GM21423 (cell line): ENCODE results near the gene YRDC.

Source experiments
- ATAC-seq: cut with Tn5 transposase; IDR thresholded peaks from one replicate; pipeline ENCODE4 v1.9.1; 2021; ENCODE audit warnings: mild to moderate bottlenecking, moderate library complexity; ENCODE audit not compliant: unreplicated experiment

The YRDC gene

GRCh38 chr1:37807555-37808368, at the start of gene YRDC, which contains the start of gene C1orf122:
TSS of gene YRDC (minus strand) at chr1:37808208. CDS start at chr1:37808180, 28 bp downstream.
TSS of gene C1orf122 (plus strand) at chr1:37807790. CDS start at chr1:37808405, 615 bp downstream.
- ATAC-seq: peak; percentile 89

GRCh38 chr1:37854406-37854805, 46.4 kb upstream of the YRDC start:
- no peak for ATAC-seq

GRCh38 chr1:37853157-37853556, 45.1 kb upstream of the YRDC start:
- no peak for ATAC-seq

GRCh38 chr1:37851782-37852210, 43.8 kb upstream of the YRDC start:
- ATAC-seq: no peak

GRCh38 chr1:37851262-37851661, 43.3 kb upstream of the YRDC start:
- ATAC-seq: no peak

- ATAC-seq: no peak
These were observed 42.4 kb upstream of the YRDC start for GRCh38 chr1:37850352-37850955.

GRCh38 chr1:37849480-37849879, 41.5 kb upstream of the YRDC start:
- ATAC-seq: no peak

- no peak for ATAC-seq
These were observed 38.8 kb upstream of the YRDC start for GRCh38 chr1:37846647-37847339.

- ATAC-seq: no peak
These were observed 37.8 kb upstream of the YRDC start for GRCh38 chr1:37845786-37846185.

GRCh38 chr1:37845049-37845646, 37.1 kb upstream of the YRDC start:
- no peak for ATAC-seq

GRCh38 chr1:37844536-37844935, 36.5 kb upstream of the YRDC start:
- ATAC-seq: no peak

GRCh38 chr1:37841652-37842051, 33.6 kb upstream of the YRDC start:
- ATAC-seq: no peak

GRCh38 chr1:37840711-37841110, 32.7 kb upstream of the YRDC start:
- no peak for ATAC-seq

- ATAC-seq: no peak
These were observed 31.7 kb upstream of the YRDC start for GRCh38 chr1:37839676-37840075.

- ATAC-seq: no peak
These were observed 28.8 kb upstream of the YRDC start for GRCh38 chr1:37836788-37837187.

- no peak for ATAC-seq
These were observed 23.8 kb upstream of the YRDC start for GRCh38 chr1:37831809-37832208.

- ATAC-seq: no peak
These were observed 23.1 kb upstream of the YRDC start for GRCh38 chr1:37831109-37831508.

GRCh38 chr1:37828410-37829074, 20.5 kb upstream of the YRDC start:
- ATAC-seq: no peak

- ATAC-seq: no peak
These were observed 17.5 kb upstream of the YRDC start for GRCh38 chr1:37825506-37825905.

- ATAC-seq: no peak
These were observed 16.0 kb upstream of the YRDC start for GRCh38 chr1:37824001-37824400.
